Liver (tissue), 3 donors: ENCODE results near the gene RAB11FIP3.

Source experiments
- ATF3 ChIP-seq: IDR thresholded peaks from 2 replicates; pipeline ENCODE4 v1.6.1; 2016; ENCODE audit warnings: antibody characterized with exemption
- CTCF ChIP-seq: fragments of 150-350 bp; IDR thresholded peaks from 2 replicates; pipeline ENCODE4 v1.5.1; 2017; ENCODE audit warnings: improper control_type of control experiment, low read depth, low read length; ENCODE audit not compliant: missing input control
- EGR1 ChIP-seq, 2 donors: IDR thresholded peaks; 2 replicates each; pipeline ENCODE4 v1.6.1; 2016 to 2018; ENCODE audit warnings: antibody characterized with exemption in 2 of 2, low read depth in 2 of 2
- FOXA1 ChIP-seq: IDR thresholded peaks from 2 replicates; pipeline ENCODE4 v1.6.1; 2016; ENCODE audit warnings: antibody characterized with exemption
- JUND ChIP-seq, 2 donors: IDR thresholded peaks; 2 replicates each; pipeline ENCODE4 v1.6.1; 2016; ENCODE audit warnings: antibody characterized with exemption in 2 of 2
- REST ChIP-seq: IDR thresholded peaks from 2 replicates; pipeline ENCODE4 v1.6.1; 2016; ENCODE audit warnings: antibody characterized with exemption, mild to moderate bottlenecking
- RXRA ChIP-seq, 2 donors: IDR thresholded peaks; 2 replicates each; pipeline ENCODE4 v1.6.1; 2017 to 2018; ENCODE audit warnings: antibody characterized with exemption in 2 of 2, mild to moderate bottlenecking in 1 of 2
- TAF1 ChIP-seq: conservative IDR thresholded peaks from 2 replicates; pipeline ENCODE4 v1.6.1; 2016; ENCODE audit warnings: antibody characterized with exemption, mild to moderate bottlenecking
- YY1 ChIP-seq: IDR thresholded peaks from 2 replicates; pipeline ENCODE4 v1.6.1; 2016; ENCODE audit warnings: antibody characterized with exemption, mild to moderate bottlenecking
- donor health status: healthy.
- donor health status: healthy.

- TF ChIP-seq CTCF, result no peak
- TF ChIP-seq ATF3, result no peak
- TF ChIP-seq REST, result no peak
- no peak for TF ChIP-seq YY1
- no peak for TF ChIP-seq TAF1
- TF ChIP-seq FOXA1, result no peak
- TF ChIP-seq JUND (IDR thresholded peaks at IDR 0.05), result no peak
- TF ChIP-seq EGR1 (IDR thresholded peaks at IDR 0.05; ENCODE audit: low read depth in 2 of 2), result no peak
- TF ChIP-seq RXRA (IDR thresholded peaks at IDR 0.05), result no peak
These were observed 49.1 kb downstream of the RAB11FIP3 start for GRCh38 chr16:474420-475122.
